GM19452 (cell line): ENCODE measurements around the gene THSD1.
"Not testable (repeated sequence)": the region's sequence is repeated elsewhere in the genome, so short reads cannot be mapped to it uniquely, and the experiment has no call there.

Source experiments
- ATAC-seq: cut with Tn5 transposase; IDR thresholded peaks from one replicate; pipeline ENCODE4 v1.9.1; 2021; ENCODE audit not compliant: unreplicated experiment

The THSD1 gene

GRCh38 chr13:52361225-52361624 is 44.7 kb downstream of the THSD1 start:
- ATAC-seq: no peak

- no peak for ATAC-seq
These were observed 46.4 kb downstream of the THSD1 start for GRCh38 chr13:52359534-52359933.

GRCh38 chr13:52356327-52356726 is 49.6 kb downstream of the THSD1 start:
- ATAC-seq: no peak

GRCh38 chr13:52353193-52353592 is 52.8 kb downstream of the THSD1 start:
- ATAC-seq: no peak

- ATAC-seq: no peak
These were observed 56.8 kb downstream of the THSD1 start for GRCh38 chr13:52348983-52349780.

- no peak for ATAC-seq
These were observed 57.9 kb downstream of the THSD1 start for GRCh38 chr13:52348071-52348470.

GRCh38 chr13:52345631-52346251 is 60.2 kb downstream of the THSD1 start:
- ATAC-seq: no peak

GRCh38 chr13:52345048-52345447 is 60.9 kb downstream of the THSD1 start:
- no peak for ATAC-seq

GRCh38 chr13:52344108-52344507 is 61.9 kb downstream of the THSD1 start:
- no peak for ATAC-seq

GRCh38 chr13:52342203-52342602 is 63.8 kb downstream of the THSD1 start:
- not testable (repeated sequence) for ATAC-seq

GRCh38 chr13:52337828-52338455 is 68.0 kb downstream of the THSD1 start:
- not testable (repeated sequence) for ATAC-seq

GRCh38 chr13:52334107-52334506 is 71.9 kb downstream of the THSD1 start:
- not testable (repeated sequence) for ATAC-seq

GRCh38 chr13:52331844-52332243 is 74.1 kb downstream of the THSD1 start:
- ATAC-seq: not testable (repeated sequence)
